OCI-M2 (cell line): ENCODE measurements around the gene NFU1.

Experiments used
- DNase-seq: peaks from one replicate; lab custom pipeline; 2025; ENCODE audit not compliant: unreplicated experiment; lab: John Stamatoyannopoulos, UW

Gene NFU1

GRCh38 chr2:69436938-69437750 lies at the start of gene NFU1:
Gene NFU1, minus strand, starts transcription at chr2:69437435. Its CDS starts 13 bp downstream, at chr2:69437422.
- DNase-seq = peak; percentile 51

DNA sequence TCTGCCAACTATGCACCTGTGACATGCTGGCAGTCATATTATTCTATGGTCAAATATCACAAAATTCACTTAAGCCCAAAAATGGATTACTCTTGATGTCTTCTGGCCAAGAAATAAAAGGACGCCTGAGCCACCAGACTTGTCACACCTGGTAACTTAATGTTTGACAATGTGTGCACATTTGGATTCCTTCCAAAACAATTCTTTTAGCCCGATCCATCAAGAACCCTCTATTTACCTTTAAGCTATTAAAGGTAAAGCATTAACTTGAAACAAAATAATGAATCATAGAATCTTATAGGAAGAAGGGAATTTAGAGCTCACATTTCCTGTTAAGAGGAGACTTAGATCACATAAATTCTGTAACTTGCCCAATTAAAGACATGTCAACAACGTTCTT lies 46.5 kb upstream of the NFU1 start:
- no peak for DNase-seq

- DNase-seq = no peak
These were observed 45.8 kb upstream of the NFU1 start for GRCh38 chr2:69483024-69483423.

GRCh38 chr2:69482471-69482870 lies 45.2 kb upstream of the NFU1 start:
- DNase-seq = no peak

DNA sequence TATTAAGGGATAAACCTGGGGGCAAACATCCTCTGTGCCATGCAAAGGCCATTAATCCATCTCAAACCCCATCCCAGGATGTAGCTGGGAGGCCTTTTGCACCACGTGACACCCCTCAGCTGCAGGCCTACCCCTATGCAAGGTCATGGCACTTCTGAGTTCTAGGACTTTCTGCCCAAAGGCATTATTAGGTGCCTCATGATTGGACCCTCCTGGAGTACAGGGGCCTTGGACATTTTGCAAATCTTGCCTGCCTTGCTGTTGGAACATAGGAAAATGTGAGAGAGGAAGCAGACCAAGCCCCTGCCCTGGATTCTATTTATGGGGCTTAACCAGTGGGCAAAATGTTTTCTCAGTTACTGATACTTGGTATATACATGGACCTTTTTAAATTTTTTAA lies 44.2 kb upstream of the NFU1 start:
- no peak for DNase-seq

GRCh38 chr2:69477627-69478026 lies 40.4 kb upstream of the NFU1 start:
- DNase-seq = no peak

GRCh38 chr2:69474688-69475087 lies 37.5 kb upstream of the NFU1 start:
- DNase-seq = no peak

GRCh38 chr2:69471793-69472192 lies 34.6 kb upstream of the NFU1 start:
- no peak for DNase-seq

DNA sequence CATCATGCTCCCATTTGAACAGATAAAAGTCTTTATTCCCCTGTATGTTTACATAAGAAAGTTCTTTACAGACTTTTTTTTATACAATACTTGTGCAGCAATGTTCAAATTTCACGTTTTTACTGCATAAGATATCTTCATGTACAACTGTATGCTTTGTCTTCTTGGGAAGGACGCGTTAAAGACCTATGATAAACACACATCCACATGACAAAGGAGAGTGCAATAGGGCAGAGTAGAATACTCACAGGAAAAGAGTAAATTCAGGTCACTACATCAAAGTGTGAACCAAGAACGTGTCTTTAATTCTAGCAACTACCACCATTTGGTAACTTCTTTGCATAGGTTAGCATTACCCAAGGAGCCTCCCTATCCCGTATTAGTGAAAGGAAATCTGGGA lies 33.7 kb upstream of the NFU1 start:
- DNase-seq = no peak

GRCh38 chr2:69469784-69470183 lies 32.5 kb upstream of the NFU1 start:
- no peak for DNase-seq

DNA sequence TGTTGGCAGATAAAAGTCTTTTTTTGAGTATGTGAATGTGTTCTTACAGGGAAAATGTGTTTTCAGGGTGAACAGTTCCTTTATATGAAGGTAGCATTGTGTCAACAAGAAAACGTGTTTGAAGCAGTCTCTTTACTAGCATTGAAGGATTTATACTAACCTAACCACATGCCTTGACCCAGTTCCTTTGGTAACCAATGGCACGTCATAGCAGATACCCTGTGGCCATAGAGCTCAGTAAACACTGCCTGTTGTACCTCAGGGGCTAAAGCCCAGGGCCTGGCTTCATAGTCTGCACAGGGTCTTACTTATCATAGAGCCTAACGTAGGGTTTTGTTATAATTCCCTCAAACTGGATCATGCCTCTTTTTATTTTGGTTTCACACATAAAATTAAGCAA lies 32.1 kb upstream of the NFU1 start:
- no peak for DNase-seq

DNA sequence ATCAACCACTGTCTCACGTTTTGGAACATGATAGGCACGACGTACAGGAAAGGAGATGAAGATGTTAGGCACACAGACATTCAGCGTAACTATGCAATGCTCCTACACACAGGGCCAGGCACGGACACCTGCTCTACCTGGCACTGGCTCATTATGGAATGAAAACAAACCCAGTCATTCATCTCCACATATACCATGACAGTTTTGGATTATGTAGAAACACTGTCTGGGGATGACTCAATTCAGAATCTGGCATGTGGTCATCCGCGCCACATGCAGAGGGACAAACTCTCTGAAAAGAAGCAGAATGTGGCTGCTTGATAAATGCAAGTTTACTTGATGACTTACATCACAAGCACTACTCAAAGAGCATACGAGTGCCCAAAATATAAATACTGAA lies 29.5 kb upstream of the NFU1 start:
- no peak for DNase-seq

DNA sequence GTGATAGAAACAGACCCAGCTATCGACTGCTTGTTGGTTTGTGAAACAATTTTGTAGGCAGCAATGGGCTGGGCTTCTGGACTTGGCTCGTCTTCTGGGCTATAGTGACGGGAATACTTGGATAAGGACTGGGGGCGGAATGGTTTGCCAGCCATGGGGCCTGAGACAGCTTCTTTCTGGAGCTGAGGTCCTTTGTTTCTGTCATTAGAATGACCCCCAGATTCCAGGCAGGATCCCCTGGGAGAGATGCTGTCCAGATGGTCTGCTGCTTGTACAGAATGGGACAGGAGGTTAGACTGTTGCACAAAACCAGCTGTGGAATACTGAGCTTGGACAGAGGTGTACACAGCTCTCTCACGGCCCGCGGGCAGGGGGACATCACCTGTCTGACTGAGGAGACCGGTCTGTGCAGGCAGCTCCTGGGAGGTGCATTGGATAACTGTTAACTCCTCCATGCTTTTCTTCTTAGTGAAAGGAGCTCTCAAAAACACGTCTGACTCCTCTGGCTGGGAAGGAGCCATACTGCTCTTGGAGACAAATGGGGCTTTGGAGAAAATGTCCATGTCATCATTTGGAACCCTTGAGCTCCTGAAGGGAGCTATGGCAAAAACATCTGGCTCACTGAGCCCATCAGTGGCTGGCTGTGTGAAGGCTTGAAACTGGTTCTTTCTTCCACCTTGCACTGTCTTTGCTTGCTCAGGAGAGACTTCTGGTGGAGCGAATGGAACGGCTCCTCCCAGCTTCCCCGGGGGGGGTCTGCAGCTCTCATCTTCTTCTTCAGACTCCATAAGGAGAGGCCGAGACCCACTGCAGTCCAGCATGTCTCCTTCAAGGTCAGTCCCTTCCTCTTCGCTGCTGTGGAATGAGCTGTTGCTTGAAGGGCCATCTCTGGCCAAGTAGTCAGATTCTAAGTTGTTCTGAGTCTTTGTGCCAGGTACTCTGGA lies 28.6 kb upstream of the NFU1 start:
- no peak for DNase-seq

GRCh38 chr2:69464575-69464974 lies 27.3 kb upstream of the NFU1 start:
- DNase-seq = no peak

DNA sequence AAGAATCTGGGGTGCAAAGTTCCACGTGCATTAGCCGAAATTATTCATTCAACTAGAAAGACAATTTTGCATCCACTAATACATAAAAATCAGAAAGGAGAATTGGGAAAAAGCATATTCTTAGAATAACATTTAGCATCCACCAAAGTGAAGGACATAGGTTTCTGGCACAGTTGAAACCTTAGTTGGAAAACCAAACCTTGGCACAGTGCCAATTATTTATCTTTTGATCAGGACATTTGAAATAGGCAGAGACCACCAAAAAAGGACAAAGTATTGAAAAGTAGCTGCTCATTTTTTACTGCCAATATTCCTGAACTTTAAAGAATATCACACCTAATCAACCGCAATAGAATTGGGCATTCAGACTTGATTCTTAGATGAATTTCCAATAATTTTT lies 25.5 kb upstream of the NFU1 start:
- no peak for DNase-seq

DNA sequence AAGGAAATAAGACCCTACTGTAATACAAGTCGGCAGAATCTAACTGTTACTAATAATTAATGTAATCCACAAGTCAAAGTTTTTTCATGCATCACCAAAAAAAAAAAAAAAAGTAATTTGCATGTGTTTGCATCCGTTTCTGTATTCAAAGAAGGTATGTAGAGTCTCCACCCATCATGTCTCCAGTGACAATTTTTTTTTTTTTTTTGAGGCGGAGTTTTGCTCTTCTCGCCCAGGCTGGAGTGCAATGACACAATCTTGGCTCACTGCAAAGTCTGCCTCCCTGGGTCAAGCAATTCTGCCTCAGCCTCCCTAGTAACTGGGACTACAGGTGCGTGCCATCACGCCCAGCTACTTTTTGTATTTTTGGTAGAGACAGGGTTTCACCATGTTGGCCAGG lies 24.2 kb upstream of the NFU1 start:
- DNase-seq = no peak

DNA sequence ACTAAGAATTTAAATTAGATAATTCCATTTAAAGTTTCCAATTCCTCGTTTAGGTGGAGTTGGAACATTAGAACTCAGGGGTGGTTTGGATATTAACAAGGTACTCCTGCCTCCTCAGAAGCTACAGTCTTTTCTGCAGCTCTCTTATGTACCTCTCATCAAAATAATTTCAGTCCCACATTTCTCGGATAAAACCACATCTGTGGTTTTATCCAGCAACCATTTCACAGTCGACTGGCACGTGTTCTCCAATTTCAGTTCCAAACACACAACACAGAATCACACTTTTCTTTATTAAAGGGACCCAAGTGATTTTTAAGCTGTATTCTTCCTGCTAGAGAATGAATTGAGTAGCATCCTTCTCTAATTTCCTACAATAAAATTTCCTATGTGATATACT lies 22.7 kb upstream of the NFU1 start:
- no peak for DNase-seq

- DNase-seq = no peak
These were observed 19.8 kb upstream of the NFU1 start for GRCh38 chr2:69456950-69457445.

DNA sequence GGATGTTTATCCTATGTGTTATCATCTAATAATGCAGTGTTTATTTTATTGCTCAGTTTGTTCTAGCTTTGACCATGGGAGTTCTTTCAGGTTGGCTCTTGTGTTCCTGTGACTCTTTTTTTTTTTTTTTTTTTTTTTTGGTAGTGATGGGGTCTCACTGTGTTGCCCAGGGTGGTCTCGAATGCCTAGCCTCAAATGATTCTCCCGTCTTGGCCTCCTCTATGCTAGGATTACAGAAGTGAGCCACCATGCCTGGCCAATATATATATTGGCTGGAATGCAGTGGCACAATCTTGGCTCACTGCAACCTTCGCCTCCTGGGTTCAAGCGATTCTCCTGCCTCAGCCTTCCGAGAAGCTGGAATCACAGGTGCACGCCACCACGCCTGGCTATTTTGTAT lies 18.9 kb upstream of the NFU1 start:
- no peak for DNase-seq

GRCh38 chr2:69454976-69455375 lies 17.7 kb upstream of the NFU1 start:
- no peak for DNase-seq

DNA sequence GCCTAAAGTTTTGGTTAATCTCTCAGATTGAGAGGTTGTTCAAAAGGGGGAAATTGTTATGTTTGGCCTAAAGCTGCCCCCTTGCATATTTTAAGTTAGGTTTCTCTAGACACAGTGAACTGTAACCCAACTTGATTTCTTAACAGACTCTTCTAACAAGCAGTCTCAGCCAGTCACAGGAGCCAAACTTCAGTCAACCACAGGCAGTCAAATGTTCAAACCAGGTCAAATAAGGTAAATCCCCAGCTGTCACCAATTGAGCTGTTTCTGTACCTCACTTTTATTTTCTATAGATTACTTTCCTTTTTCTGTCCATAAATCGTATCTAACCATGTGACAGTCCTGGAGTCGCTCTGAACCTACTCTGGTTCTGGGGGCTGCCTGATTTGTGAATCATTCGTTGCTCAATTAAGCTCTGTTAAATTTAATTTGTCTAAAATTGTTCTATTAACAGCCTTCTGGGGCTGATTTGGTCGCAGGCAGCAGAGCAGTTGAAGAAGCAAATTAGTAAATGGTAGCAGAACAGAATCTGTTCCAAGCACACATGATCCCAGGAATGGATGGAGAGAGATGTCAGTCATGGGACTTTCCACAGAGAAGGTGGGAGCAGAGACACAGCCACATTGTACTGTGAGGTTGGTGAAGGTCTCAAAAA lies 16.4 kb upstream of the NFU1 start:
- no peak for DNase-seq
